ENCODE results near the gene GRK2. TPM values are rescaled to one million over a fixed set of nuclear protein-coding genes. Genes with fewer than 3 reads are reported as not detected.

The GRK2 gene
- total and polyA plus RNA-seq, 5 donors from 2014 or later, result 13.2 to 295 (median 25.4) TPM

GRCh38 chr11:67282876-67283371 lies 16.7 kb downstream of the GRK2 start:
- Histone ChIP-seq H3K36me3 (ENCODE audit: control insufficient read depth, insufficient read depth, low read length) (peaks cover 77% of the 10 kb centered on the region), H3K4me3 (ENCODE audit: low read depth, low read length) (no peak overlapping the region), H3K27ac (ENCODE audit: insufficient read depth, low read length, poor library complexity, severe bottlenecking) (peak overlapping the region; percentile 19), H3K27me3 (ENCODE audit: control insufficient read depth, insufficient read depth, low read length) (no peaks in the 10 kb centered on the region), H3K9me3 (ENCODE audit: control insufficient read depth in 2 of 2, low read length in 2 of 2) (no peaks in the 10 kb centered on the region), H3K4me1 (ENCODE audit: control insufficient read depth, insufficient read depth, low read length, poor library complexity, severe bottlenecking) (peaks cover 52% of the 10 kb centered on the region)
- H3K4me1 Mint-ChIP-seq, result peaks cover 0 to 51% (median 17%) of the 10 kb centered on the region in 4 donors
- ATAC-seq (ENCODE audit: low read depth in 2 of 2) (no peak), DNase-seq (no peak)
- peaks cover 5% of the 10 kb centered on the region for H3K27me3 Mint-ChIP-seq
- H3K27ac Mint-ChIP-seq, result peak overlapping the region in 1 of 3 donors; percentile 9
- peaks cover 4% of the 10 kb centered on the region for H3K36me3 Mint-ChIP-seq
- peaks cover 0 to 1% (median 0%) of the 10 kb centered on the region in 7 donors for H3K9me3 Mint-ChIP-seq
- H3K4me3 Mint-ChIP-seq, result no peak overlapping the region

GRCh38 chr11:67283481-67283963 lies 17.2 kb downstream of the GRK2 start:
- peaks cover 0 to 49% (median 17%) of the 10 kb centered on the region in 4 donors for H3K4me1 Mint-ChIP-seq

GRCh38 chr11:67284811-67285540 lies 18.7 kb downstream of the GRK2 start:
- H3K27me3 ChIP-seq (ENCODE audit: control insufficient read depth, insufficient read depth, low read length), result no peaks in the 10 kb centered on the region
- ATAC-seq (ENCODE audit: low read depth in 2 of 2) (no peak), DNase-seq (no peak)
- no peak overlapping the region for H3K4me3 Mint-ChIP-seq
- no peaks in the 10 kb centered on the region for H3K9me3 ChIP-seq (ENCODE audit: control insufficient read depth in 2 of 2, low read length in 2 of 2)
- peaks cover 42% of the 10 kb centered on the region for H3K4me1 ChIP-seq (ENCODE audit: control insufficient read depth, insufficient read depth, low read length, poor library complexity, severe bottlenecking)
- H3K27me3 Mint-ChIP-seq, result peaks cover 5% of the 10 kb centered on the region
- H3K27ac Mint-ChIP-seq, result peak overlapping the region in 1 of 3 donors; percentile 48
- no peak overlapping the region for H3K4me3 ChIP-seq (ENCODE audit: low read depth, low read length)
- H3K36me3 Mint-ChIP-seq, result peaks cover 4% of the 10 kb centered on the region
- peaks cover 0 to 1% (median 0%) of the 10 kb centered on the region in 7 donors for H3K9me3 Mint-ChIP-seq
- H3K4me1 Mint-ChIP-seq, result peaks cover 0 to 40% (median 15%) of the 10 kb centered on the region in 4 donors
- H3K36me3 ChIP-seq (ENCODE audit: control insufficient read depth, insufficient read depth, low read length), result peaks cover 64% of the 10 kb centered on the region
- H3K27ac ChIP-seq (ENCODE audit: insufficient read depth, low read length, poor library complexity, severe bottlenecking), result peak overlapping the region; percentile 95

More at GRCh38 chr11:67283481-67283963, 17.2 kb downstream of the GRK2 start:
- Mint-ChIP-seq H3K36me3 (peaks cover 4% of the 10 kb centered on the region), H3K9me3 (peaks cover 0 to 1% (median 0%) of the 10 kb centered on the region in 7 donors), H3K27me3 (peaks cover 5% of the 10 kb centered on the region), H3K4me3 (peak overlapping the region in 1 of 4 donors; percentile 52), H3K27ac (peak overlapping the region in 2 of 3 donors; percentile 29 to 89)
- Histone ChIP-seq H3K27ac (ENCODE audit: insufficient read depth, low read length, poor library complexity, severe bottlenecking) (peak overlapping the region; percentile 19), H3K27me3 (ENCODE audit: control insufficient read depth, insufficient read depth, low read length) (no peaks in the 10 kb centered on the region), H3K4me1 (ENCODE audit: control insufficient read depth, insufficient read depth, low read length, poor library complexity, severe bottlenecking) (peaks cover 52% of the 10 kb centered on the region), H3K36me3 (ENCODE audit: control insufficient read depth, insufficient read depth, low read length) (peaks cover 77% of the 10 kb centered on the region), H3K4me3 (ENCODE audit: low read depth, low read length) (no peak overlapping the region), H3K9me3 (ENCODE audit: control insufficient read depth in 2 of 2, low read length in 2 of 2) (no peaks in the 10 kb centered on the region)
- DNase-seq, result no peak
- no peak for ATAC-seq (ENCODE audit: low read depth in 2 of 2)

GRCh38 chr11:67285541-67286498 lies 19.5 kb downstream of the GRK2 start:
- H3K4me1 Mint-ChIP-seq, result peaks cover 0 to 44% (median 16%) of the 10 kb centered on the region in 4 donors
- H3K36me3 Mint-ChIP-seq, result peaks cover 4% of the 10 kb centered on the region
- ATAC-seq (ENCODE audit: low read depth in 2 of 2), result no peak
- Histone ChIP-seq H3K36me3 (ENCODE audit: control insufficient read depth, insufficient read depth, low read length) (peaks cover 62% of the 10 kb centered on the region), H3K27ac (ENCODE audit: insufficient read depth, low read length, poor library complexity, severe bottlenecking) (peak overlapping the region; percentile 95), H3K9me3 (ENCODE audit: control insufficient read depth in 2 of 2, low read length in 2 of 2) (no peaks in the 10 kb centered on the region), H3K27me3 (ENCODE audit: control insufficient read depth, insufficient read depth, low read length) (no peaks in the 10 kb centered on the region), H3K4me3 (ENCODE audit: low read depth, low read length) (no peak overlapping the region), H3K4me1 (ENCODE audit: control insufficient read depth, insufficient read depth, low read length, poor library complexity, severe bottlenecking) (peaks cover 45% of the 10 kb centered on the region)
- H3K27ac Mint-ChIP-seq, result peak overlapping the region in 2 of 3 donors; percentile 99 to 100
- peaks cover 0 to 1% (median 0%) of the 10 kb centered on the region in 7 donors for H3K9me3 Mint-ChIP-seq
- H3K27me3 Mint-ChIP-seq, result peaks cover 5% of the 10 kb centered on the region
- H3K4me3 Mint-ChIP-seq, result no peak overlapping the region
- no peak for DNase-seq

- H3K9me3 Mint-ChIP-seq, result peaks cover 0 to 1% (median 0%) of the 10 kb centered on the region in 7 donors
- peaks cover 54% of the 10 kb centered on the region for H3K4me1 ChIP-seq (ENCODE audit: control insufficient read depth, insufficient read depth, low read length, poor library complexity, severe bottlenecking)
- H3K36me3 ChIP-seq (ENCODE audit: control insufficient read depth, insufficient read depth, low read length), result peaks cover 56% of the 10 kb centered on the region
- H3K27ac ChIP-seq (ENCODE audit: insufficient read depth, low read length, poor library complexity, severe bottlenecking), result peak overlapping the region; percentile 95
- H3K4me3 ChIP-seq (ENCODE audit: low read depth, low read length), result peak overlapping the region; percentile 47
- ATAC-seq (ENCODE audit: low read depth in 2 of 2) (no peak), DNase-seq (peak in 1 of 3 donors; percentile 34)
- peak overlapping the region; percentile 80 to 87 (median 82) for H3K4me3 Mint-ChIP-seq
- peaks cover 0 to 49% (median 16%) of the 10 kb centered on the region in 4 donors for H3K4me1 Mint-ChIP-seq
- H3K9me3 ChIP-seq (ENCODE audit: control insufficient read depth in 2 of 2, low read length in 2 of 2), result no peaks in the 10 kb centered on the region
- H3K27ac Mint-ChIP-seq, result peak overlapping the region; percentile 98 to 100 (median 99)
- H3K27me3 ChIP-seq (ENCODE audit: control insufficient read depth, insufficient read depth, low read length), result no peaks in the 10 kb centered on the region
- H3K36me3 Mint-ChIP-seq, result peaks cover 4% of the 10 kb centered on the region
- H3K27me3 Mint-ChIP-seq, result peaks cover 5% of the 10 kb centered on the region
Measured at GRCh38 chr11:67286621-67287333, 20.5 kb downstream of the GRK2 start.

GRCh38 chr11:67287355-67288197 lies 21.3 kb downstream of the GRK2 start:
- Mint-ChIP-seq H3K27ac (peak overlapping the region; percentile 98 to 100 (median 99)), H3K4me3 (peak overlapping the region; percentile 80 to 87 (median 82)), H3K36me3 (peaks cover 5% of the 10 kb centered on the region), H3K9me3 (peaks cover 0 to 1% (median 0%) of the 10 kb centered on the region in 7 donors), H3K4me1 (peaks cover 3 to 53% (median 19%) of the 10 kb centered on the region in 4 donors), H3K27me3 (peaks cover 5% of the 10 kb centered on the region)
- peaks cover 62% of the 10 kb centered on the region for H3K4me1 ChIP-seq (ENCODE audit: control insufficient read depth, insufficient read depth, low read length, poor library complexity, severe bottlenecking)
- no peaks in the 10 kb centered on the region for H3K9me3 ChIP-seq (ENCODE audit: control insufficient read depth in 2 of 2, low read length in 2 of 2)
- peaks cover 54% of the 10 kb centered on the region for H3K36me3 ChIP-seq (ENCODE audit: control insufficient read depth, insufficient read depth, low read length)
- H3K27ac ChIP-seq (ENCODE audit: insufficient read depth, low read length, poor library complexity, severe bottlenecking), result peak overlapping the region; percentile 95
- DNase-seq, result peak in 2 of 3 donors; percentile 43 to 84
- no peaks in the 10 kb centered on the region for H3K27me3 ChIP-seq (ENCODE audit: control insufficient read depth, insufficient read depth, low read length)
- H3K4me3 ChIP-seq (ENCODE audit: low read depth, low read length), result peak overlapping the region; percentile 47
- no peak for ATAC-seq (ENCODE audit: low read depth in 2 of 2)

Data from CD4-positive, CD25-positive, alpha-beta regulatory T cell (primary cell).